Prostate gland (tissue), 2 donors: ENCODE data around the gene GSTT2.

Experiments
- POLR2A ChIP-seq: fragments of 450-650 bp; IDR thresholded peaks from one replicate; pipeline ENCODE4 v1.6.1; 2016; ENCODE audit warnings: antibody characterized with exemption, mild to moderate bottlenecking
- POLR2AphosphoS5 ChIP-seq: sonication (generic); formaldehyde crosslinking; IDR thresholded peaks from one replicate; pipeline ENCODE4 v1.6.1; 2017; ENCODE audit warnings: antibody characterized with exemption
- TF ChIP-seq, protein P1 (sequence below), 4 experiments: fragments of 200-600 bp in 2 of 4; fragments of 450-650 bp in 2 of 4; sonication (generic) in 2 of 4; IDR thresholded peaks; 1 replicate in 3 of 4; 2 replicates in 1 of 4; pipeline ENCODE4 v1.5.1; 2016 to 2019; ENCODE audit warnings: antibody characterized with exemption in 4 of 4, mild to moderate bottlenecking in 2 of 4, moderate library complexity in 2 of 4

DNA sequence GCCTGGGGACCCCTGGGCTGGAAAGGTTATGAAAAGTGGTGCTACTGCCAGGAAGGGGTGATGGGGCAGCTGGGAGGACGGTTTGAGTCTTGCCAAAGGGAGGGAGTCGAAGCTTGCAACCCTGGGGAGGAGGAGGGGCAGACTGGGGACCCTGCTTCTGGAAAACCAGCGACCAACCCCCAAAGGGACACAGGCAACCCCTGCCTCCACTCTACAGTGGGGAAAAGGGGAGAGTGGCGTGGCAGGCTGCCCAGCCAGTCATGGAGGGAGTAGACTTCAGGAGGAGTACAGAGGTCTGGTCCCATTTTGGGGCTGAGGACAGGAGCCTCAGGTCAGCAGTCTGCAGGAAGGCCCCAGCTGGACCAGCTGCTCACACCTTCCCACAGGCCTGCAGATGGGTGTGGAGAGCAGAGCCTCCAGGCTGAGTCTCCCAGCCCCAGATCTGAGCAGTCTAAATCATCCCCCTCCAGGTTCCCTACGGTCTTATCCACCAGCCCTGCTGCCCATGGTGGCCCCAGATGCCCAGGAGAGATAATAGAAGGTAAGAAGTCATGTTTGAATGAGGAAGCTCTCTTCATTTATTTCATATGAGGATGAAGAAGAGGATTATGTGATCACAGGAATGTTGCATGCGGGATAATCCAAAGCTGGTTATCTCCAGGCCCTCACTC is 9.0 kb upstream of the GSTT2 start:
- TF ChIP-seq, protein P1, sequence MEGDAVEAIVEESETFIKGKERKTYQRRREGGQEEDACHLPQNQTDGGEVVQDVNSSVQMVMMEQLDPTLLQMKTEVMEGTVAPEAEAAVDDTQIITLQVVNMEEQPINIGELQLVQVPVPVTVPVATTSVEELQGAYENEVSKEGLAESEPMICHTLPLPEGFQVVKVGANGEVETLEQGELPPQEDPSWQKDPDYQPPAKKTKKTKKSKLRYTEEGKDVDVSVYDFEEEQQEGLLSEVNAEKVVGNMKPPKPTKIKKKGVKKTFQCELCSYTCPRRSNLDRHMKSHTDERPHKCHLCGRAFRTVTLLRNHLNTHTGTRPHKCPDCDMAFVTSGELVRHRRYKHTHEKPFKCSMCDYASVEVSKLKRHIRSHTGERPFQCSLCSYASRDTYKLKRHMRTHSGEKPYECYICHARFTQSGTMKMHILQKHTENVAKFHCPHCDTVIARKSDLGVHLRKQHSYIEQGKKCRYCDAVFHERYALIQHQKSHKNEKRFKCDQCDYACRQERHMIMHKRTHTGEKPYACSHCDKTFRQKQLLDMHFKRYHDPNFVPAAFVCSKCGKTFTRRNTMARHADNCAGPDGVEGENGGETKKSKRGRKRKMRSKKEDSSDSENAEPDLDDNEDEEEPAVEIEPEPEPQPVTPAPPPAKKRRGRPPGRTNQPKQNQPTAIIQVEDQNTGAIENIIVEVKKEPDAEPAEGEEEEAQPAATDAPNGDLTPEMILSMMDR (IDR thresholded peaks at IDR 0.05), result no peak
- TF ChIP-seq POLR2A (no peak), POLR2AphosphoS5 (no peak)
